ENCODE data around the gene KRT14.
"Not testable (repeated sequence)": the region's sequence is repeated elsewhere in the genome, so short reads cannot be mapped to it uniquely, and the experiment has no call there.

KRT14 gene

GRCh38 chr17:41545829-41546410, 40.8 kb downstream of the KRT14 start:
- DNase-seq, result no peak

GRCh38 chr17:41544935-41545334, 41.8 kb downstream of the KRT14 start:
- DNase-seq, result no peak

GRCh38 chr17:41544491-41544892, 42.2 kb downstream of the KRT14 start:
- no peak for DNase-seq

GRCh38 chr17:41542786-41543185, 43.9 kb downstream of the KRT14 start:
- DNase-seq, result not testable (repeated sequence)

GRCh38 chr17:41542357-41542756, 44.3 kb downstream of the KRT14 start:
- DNase-seq, result no peak

- DNase-seq, result no peak
These were observed 45.6 kb downstream of the KRT14 start for GRCh38 chr17:41540921-41541625.

GRCh38 chr17:41539979-41540701, 46.6 kb downstream of the KRT14 start:
- DNase-seq, result no peak

- no peak for DNase-seq
These were observed 47.6 kb downstream of the KRT14 start for GRCh38 chr17:41539071-41539492.

- DNase-seq, result peak; percentile 70
These were observed 48.1 kb downstream of the KRT14 start for GRCh38 chr17:41538565-41538991.

- DNase-seq, result peak; percentile 41
These were observed 48.7 kb downstream of the KRT14 start for GRCh38 chr17:41537990-41538389.

- DNase-seq, result no peak
These were observed 49.1 kb downstream of the KRT14 start for GRCh38 chr17:41537614-41537954.

- DNase-seq, result no peak
These were observed 49.7 kb downstream of the KRT14 start for GRCh38 chr17:41536741-41537613.

- DNase-seq, result no peak
These were observed 50.8 kb downstream of the KRT14 start for GRCh38 chr17:41535764-41536481.

- no peak for DNase-seq
These were observed 51.7 kb downstream of the KRT14 start for GRCh38 chr17:41534899-41535546.

GRCh38 chr17:41533613-41534012, 53.1 kb downstream of the KRT14 start:
- no peak for DNase-seq

GRCh38 chr17:41532947-41533570, 53.6 kb downstream of the KRT14 start:
- no peak for DNase-seq

Measured in EL (cell line).